Lower leg skin (tissue), 3 donors: ENCODE data around the gene NACC1.
"Not testable (repeated sequence)": the region's sequence is repeated elsewhere in the genome, so short reads cannot be mapped to it uniquely, and the experiment has no call there.

ENCODE experiments used
- POLR2A ChIP-seq, 2 donors: fragments of 450-650 bp; IDR thresholded peaks; one replicate each; pipeline ENCODE4 v1.6.1; 2016 to 2017; ENCODE audit warnings: antibody characterized with exemption in 2 of 2, mild to moderate bottlenecking in 1 of 2, moderate library complexity in 1 of 2
- TF ChIP-seq, protein P1 (sequence below), 3 donors: fragments of 450-650 bp; IDR thresholded peaks; one replicate each; pipeline ENCODE4 v1.5.1; 2016; ENCODE audit warnings: antibody characterized with exemption in 3 of 3, mild to moderate bottlenecking in 3 of 3, moderate library complexity in 2 of 3

DNA sequence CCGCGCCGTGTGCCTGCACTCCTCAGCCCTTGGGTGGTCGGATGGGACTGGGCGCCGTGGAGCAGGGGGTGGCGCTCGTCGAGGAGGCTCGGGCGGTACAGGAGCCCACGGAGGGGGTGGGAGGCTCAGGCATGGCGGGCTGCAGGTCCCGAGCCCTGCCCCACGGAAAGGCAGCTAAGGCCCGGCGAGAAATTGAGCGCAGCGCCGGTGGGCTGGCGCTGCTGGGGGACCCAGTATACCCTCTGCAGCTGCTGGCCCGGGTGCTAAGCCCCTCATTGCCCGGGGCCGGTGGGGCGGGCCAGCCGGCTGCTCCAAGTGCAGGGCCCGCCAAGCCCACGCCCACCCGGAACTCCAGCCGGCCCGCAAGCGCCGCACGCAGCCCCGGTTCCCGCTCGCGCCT lies 68.6 kb downstream of the NACC1 start:
- not testable (repeated sequence) for TF ChIP-seq POLR2A (IDR thresholded peaks at IDR 0.05)
- TF ChIP-seq, protein P1, sequence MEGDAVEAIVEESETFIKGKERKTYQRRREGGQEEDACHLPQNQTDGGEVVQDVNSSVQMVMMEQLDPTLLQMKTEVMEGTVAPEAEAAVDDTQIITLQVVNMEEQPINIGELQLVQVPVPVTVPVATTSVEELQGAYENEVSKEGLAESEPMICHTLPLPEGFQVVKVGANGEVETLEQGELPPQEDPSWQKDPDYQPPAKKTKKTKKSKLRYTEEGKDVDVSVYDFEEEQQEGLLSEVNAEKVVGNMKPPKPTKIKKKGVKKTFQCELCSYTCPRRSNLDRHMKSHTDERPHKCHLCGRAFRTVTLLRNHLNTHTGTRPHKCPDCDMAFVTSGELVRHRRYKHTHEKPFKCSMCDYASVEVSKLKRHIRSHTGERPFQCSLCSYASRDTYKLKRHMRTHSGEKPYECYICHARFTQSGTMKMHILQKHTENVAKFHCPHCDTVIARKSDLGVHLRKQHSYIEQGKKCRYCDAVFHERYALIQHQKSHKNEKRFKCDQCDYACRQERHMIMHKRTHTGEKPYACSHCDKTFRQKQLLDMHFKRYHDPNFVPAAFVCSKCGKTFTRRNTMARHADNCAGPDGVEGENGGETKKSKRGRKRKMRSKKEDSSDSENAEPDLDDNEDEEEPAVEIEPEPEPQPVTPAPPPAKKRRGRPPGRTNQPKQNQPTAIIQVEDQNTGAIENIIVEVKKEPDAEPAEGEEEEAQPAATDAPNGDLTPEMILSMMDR (IDR thresholded peaks at IDR 0.05): not testable (repeated sequence)
